Fibroblast of skin of left biceps (primary cell): ENCODE results near the gene PDE9A.

Source experiments
- DNase-seq, 2 experiments: peaks; one replicate each; pipeline ENCODE4 v3.0.0-alpha.2; 2013; ENCODE audit warnings: low read depth in 2 of 2

Gene PDE9A

GRCh38 chr21:42687796-42688195 lies 34.4 kb downstream of the PDE9A start:
- no peak for DNase-seq

GRCh38 chr21:42688226-42688840 lies 34.9 kb downstream of the PDE9A start:
- no peak for DNase-seq

- DNase-seq = no peak
Observed at GRCh38 chr21:42688841-42689371, 35.5 kb downstream of the PDE9A start.

- DNase-seq = no peak
Observed at GRCh38 chr21:42690586-42690985, 37.2 kb downstream of the PDE9A start.

GRCh38 chr21:42691901-42692559 lies 38.6 kb downstream of the PDE9A start:
- no peak for DNase-seq

- DNase-seq = no peak
Observed at GRCh38 chr21:42692688-42693087, 39.3 kb downstream of the PDE9A start.

- DNase-seq = no peak
Observed at GRCh38 chr21:42694751-42695696, 41.6 kb downstream of the PDE9A start.

- no peak for DNase-seq
Observed at GRCh38 chr21:42695697-42696380, 42.4 kb downstream of the PDE9A start.

- no peak for DNase-seq
Observed at GRCh38 chr21:42696501-42697040, 43.1 kb downstream of the PDE9A start.

- DNase-seq = no peak
Observed at GRCh38 chr21:42698733-42699132, 45.3 kb downstream of the PDE9A start.

- DNase-seq = no peak
Observed at GRCh38 chr21:42699196-42699595, 45.8 kb downstream of the PDE9A start.

GRCh38 chr21:42701706-42702456 lies 48.5 kb downstream of the PDE9A start:
- no peak for DNase-seq

GRCh38 chr21:42702720-42703119 lies 49.3 kb downstream of the PDE9A start:
- DNase-seq = no peak

GRCh38 chr21:42703136-42703908 lies 49.9 kb downstream of the PDE9A start:
- no peak for DNase-seq

- no peak for DNase-seq
Observed at GRCh38 chr21:42703965-42704364, 50.5 kb downstream of the PDE9A start.

- no peak for DNase-seq
Observed at GRCh38 chr21:42704861-42705260, 51.4 kb downstream of the PDE9A start.

- DNase-seq = no peak
Observed at GRCh38 chr21:42705346-42705745, 51.9 kb downstream of the PDE9A start.

- DNase-seq = no peak
Observed at GRCh38 chr21:42705746-42706374, 52.4 kb downstream of the PDE9A start.

- no peak for DNase-seq
Observed at GRCh38 chr21:42706765-42707164, 53.3 kb downstream of the PDE9A start.
